ENCODE measurements around the gene ANKRD55. TPM values are rescaled to one million over a fixed set of nuclear protein-coding genes. Genes with fewer than 3 reads are reported as not detected.
"Not testable (repeated sequence)": the region's sequence is repeated elsewhere in the genome, so short reads cannot be mapped to it uniquely, and the experiment has no call there.

The ANKRD55 gene
- total RNA-seq, 1 experiment from 2014 or later: not detected

DNA sequence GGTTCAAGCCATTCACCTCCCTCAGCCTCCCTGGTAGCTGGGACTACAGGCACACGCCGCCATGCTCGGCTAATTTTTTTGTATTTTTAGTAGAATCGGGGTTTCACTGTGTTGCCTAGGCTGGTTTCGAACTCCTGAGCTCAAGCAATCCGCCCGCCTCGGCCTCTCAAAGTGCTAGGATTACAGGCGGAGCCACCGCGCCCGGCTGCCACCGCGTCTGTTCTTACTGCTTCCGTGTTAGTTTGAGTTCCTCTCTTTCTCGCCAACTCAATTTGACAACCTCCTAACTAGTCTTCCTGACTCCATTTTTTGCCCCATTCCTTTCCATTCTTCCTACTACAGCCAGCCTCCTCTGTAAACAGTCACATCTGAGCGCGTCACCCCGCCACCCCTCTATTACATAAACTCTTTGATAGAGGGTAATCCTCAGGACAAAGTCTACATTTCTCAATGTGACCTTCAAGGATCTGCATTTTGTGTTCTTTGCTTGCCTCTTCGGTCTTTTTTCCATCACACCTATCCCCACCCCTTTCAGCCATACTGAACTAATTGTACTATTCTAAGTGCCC is 149.8 kb downstream of the ANKRD55 start:
- Histone ChIP-seq H3K9me2 (replicated peaks; ENCODE audit: insufficient read depth, low read length) (no peaks in the 10 kb centered on the region), H4K20me1 (ENCODE audit: insufficient read depth, low read depth, low read length) (no peaks in the 10 kb centered on the region), H3K4me1 (ENCODE audit: low read length) (no peaks in the 10 kb centered on the region), H2AFZ (ENCODE audit: low read length) (no peak overlapping the region), H3K27me3 (ENCODE audit: low read length) (no peaks in the 10 kb centered on the region), H3K79me2 (ENCODE audit: low read length) (no peaks in the 10 kb centered on the region), H3K36me3 (ENCODE audit: insufficient read depth, low read length) (no peaks in the 10 kb centered on the region), H3K27ac (ENCODE audit: low read length) (no peak overlapping the region), H3K9me3 (ENCODE audit: low read length) (no peaks in the 10 kb centered on the region), H3K9ac (ENCODE audit: low read length) (no peak overlapping the region), H3K4me3 (ENCODE audit: low read length) (no peak overlapping the region), H3K4me2 (ENCODE audit: low read depth, low read length, poor library complexity, severe bottlenecking) (no peak overlapping the region)
- no peak for DNase-seq

DNA sequence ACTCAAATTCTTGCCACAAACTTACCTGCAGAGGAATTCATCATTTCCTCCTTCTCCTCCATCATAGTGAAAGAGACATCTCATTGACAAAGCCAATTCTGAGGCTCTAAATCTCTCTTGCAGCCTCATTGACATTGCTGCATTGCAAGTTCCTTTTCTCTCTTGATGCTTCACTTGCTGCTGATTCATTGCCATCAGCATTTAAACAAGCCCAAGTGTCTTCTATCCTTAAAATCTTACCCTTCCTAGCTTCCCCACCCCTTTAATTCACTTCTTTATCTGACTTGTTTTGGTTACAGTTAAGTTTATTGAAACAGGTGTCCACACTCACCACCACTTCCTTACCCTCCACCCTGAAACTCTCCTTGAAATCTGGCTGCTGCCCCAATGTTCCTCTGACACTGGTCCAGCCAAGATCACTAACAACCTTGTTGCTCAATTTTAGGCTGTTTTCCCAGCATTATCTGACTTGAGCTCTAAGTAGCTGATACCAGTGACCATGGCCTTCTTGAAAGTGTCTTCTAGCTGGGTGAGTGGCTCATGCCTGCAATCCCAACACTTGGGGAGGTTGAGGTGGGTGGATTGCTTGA is 152.0 kb downstream of the ANKRD55 start:
- not testable (repeated sequence) for H3K4me2 ChIP-seq (ENCODE audit: low read depth, low read length, poor library complexity, severe bottlenecking); H3K4me3 ChIP-seq (ENCODE audit: low read length); H3K4me1 ChIP-seq (ENCODE audit: low read length); DNase-seq; H3K36me3 ChIP-seq (ENCODE audit: insufficient read depth, low read length); H3K9me3 ChIP-seq (ENCODE audit: low read length); H3K27ac ChIP-seq (ENCODE audit: low read length); H3K9ac ChIP-seq (ENCODE audit: low read length); H4K20me1 ChIP-seq (ENCODE audit: insufficient read depth, low read depth, low read length); H3K27me3 ChIP-seq (ENCODE audit: low read length); H3K9me2 ChIP-seq (replicated peaks; ENCODE audit: insufficient read depth, low read length); H2AFZ ChIP-seq (ENCODE audit: low read length); H3K79me2 ChIP-seq (ENCODE audit: low read length)

DNA sequence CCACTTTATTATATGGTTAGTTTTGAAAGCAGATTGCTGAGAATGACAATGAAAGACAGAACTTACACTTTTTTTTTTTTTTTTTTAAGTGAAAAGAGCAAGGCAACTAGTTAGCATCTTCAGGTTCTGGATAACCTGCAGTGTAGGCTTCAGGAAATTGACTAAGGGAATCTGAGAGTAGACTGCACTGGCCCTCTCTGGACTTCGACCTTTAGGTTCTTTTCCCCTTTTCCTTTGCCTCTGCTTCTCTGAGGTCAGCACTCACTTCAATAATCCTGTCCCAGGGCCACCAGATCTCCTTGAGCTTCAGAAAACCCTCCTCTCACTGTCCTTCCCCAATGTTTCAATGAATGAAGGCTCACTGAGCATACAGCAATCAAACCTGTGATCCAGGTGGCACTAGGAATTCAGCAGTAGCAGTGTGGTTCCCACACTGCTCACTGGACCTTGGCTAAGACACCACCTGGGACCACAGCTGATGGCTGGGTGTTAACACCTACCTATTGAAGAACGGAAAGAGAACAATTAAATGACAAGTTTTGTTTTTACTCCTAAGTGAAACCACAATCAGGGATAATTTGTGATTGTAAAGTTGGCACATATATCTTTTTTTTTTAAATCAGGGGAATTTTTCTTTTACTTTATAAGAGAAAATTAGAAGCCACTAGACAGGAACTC is 152.6 kb downstream of the ANKRD55 start:
- Histone ChIP-seq H3K9me2 (replicated peaks; ENCODE audit: insufficient read depth, low read length) (no peaks in the 10 kb centered on the region), H4K20me1 (ENCODE audit: insufficient read depth, low read depth, low read length) (no peaks in the 10 kb centered on the region), H3K27ac (ENCODE audit: low read length) (no peak overlapping the region), H3K4me2 (ENCODE audit: low read depth, low read length, poor library complexity, severe bottlenecking) (no peak overlapping the region), H3K27me3 (ENCODE audit: low read length) (no peaks in the 10 kb centered on the region), H3K79me2 (ENCODE audit: low read length) (no peaks in the 10 kb centered on the region), H3K4me1 (ENCODE audit: low read length) (no peaks in the 10 kb centered on the region), H3K9ac (ENCODE audit: low read length) (no peak overlapping the region), H3K9me3 (ENCODE audit: low read length) (no peaks in the 10 kb centered on the region), H3K36me3 (ENCODE audit: insufficient read depth, low read length) (no peaks in the 10 kb centered on the region), H2AFZ (ENCODE audit: low read length) (no peak overlapping the region), H3K4me3 (ENCODE audit: low read length) (no peak overlapping the region)
- no peak for DNase-seq

DNA sequence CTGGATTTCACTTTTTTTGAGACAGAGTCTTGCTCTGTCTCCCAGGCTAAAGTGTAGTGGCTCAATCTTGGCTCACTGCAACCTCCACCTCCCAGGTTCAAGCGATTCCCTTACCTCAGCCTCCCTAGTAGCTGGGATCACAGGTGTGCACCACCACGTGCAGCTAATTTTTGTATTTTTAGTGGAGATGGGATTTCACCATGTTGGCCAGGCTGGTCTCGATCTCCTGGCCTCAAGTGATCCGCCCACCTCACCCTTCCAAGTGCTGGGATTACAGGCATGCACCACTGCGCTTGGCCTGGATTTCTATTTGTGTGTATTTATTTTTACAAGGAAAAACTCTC is 154.0 kb downstream of the ANKRD55 start:
- not testable (repeated sequence) for H3K36me3 ChIP-seq (ENCODE audit: insufficient read depth, low read length); H3K27ac ChIP-seq (ENCODE audit: low read length); H3K9me2 ChIP-seq (replicated peaks; ENCODE audit: insufficient read depth, low read length); H3K79me2 ChIP-seq (ENCODE audit: low read length); H3K4me3 ChIP-seq (ENCODE audit: low read length); H3K4me1 ChIP-seq (ENCODE audit: low read length); H3K9me3 ChIP-seq (ENCODE audit: low read length); H2AFZ ChIP-seq (ENCODE audit: low read length); H3K9ac ChIP-seq (ENCODE audit: low read length); DNase-seq; H4K20me1 ChIP-seq (ENCODE audit: insufficient read depth, low read depth, low read length); H3K27me3 ChIP-seq (ENCODE audit: low read length); H3K4me2 ChIP-seq (ENCODE audit: low read depth, low read length, poor library complexity, severe bottlenecking)

DNA sequence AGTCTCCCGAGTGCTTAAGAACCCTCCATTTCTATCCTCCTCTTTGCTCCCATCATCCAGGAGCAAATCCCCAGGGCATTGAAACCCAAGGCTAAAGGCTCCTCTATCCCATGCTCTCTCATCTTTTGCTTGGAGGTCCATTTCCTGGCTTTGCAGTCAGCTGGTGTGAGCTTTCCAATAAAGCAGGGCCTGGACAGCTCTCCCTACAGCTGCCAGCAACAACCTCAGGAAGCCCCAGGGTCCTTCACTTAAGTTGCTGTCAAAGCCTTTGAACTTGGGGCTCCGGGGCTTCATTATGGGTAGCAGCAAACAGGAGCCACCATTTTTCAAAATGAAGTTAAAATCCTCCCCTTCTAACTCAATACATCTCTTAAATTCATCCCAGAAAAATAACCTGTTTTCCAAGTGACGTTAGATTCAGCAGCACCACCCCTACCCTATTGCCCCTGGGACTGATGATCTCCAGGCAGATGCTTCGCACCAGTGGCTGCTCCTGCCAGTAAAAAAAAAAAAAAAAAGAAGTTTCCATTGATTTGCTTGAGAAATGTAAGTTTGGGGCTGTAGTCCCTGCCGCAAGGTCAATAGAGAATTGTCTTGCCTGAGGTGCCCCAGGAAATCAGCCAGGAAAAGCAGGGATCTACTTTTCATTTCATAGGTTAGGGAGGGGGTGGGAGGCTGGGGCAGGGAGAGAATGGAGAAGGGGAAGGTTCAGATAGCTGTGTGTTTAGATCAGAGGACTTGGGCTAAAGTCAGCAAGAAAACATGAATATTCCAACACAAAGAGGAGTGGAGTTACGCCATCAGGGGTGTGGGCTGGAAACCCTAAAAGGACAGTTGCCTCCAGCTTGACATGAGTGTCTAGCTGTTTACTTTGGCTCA is 154.6 kb downstream of the ANKRD55 start:
- no peak for DNase-seq
- Histone ChIP-seq H3K79me2 (ENCODE audit: low read length) (no peaks in the 10 kb centered on the region), H3K4me3 (ENCODE audit: low read length) (no peak overlapping the region), H3K9me2 (replicated peaks; ENCODE audit: insufficient read depth, low read length) (no peaks in the 10 kb centered on the region), H3K9me3 (ENCODE audit: low read length) (no peaks in the 10 kb centered on the region), H3K4me1 (ENCODE audit: low read length) (no peaks in the 10 kb centered on the region), H3K36me3 (ENCODE audit: insufficient read depth, low read length) (no peaks in the 10 kb centered on the region), H3K27me3 (ENCODE audit: low read length) (no peaks in the 10 kb centered on the region), H2AFZ (ENCODE audit: low read length) (no peak overlapping the region), H4K20me1 (ENCODE audit: insufficient read depth, low read depth, low read length) (no peaks in the 10 kb centered on the region), H3K4me2 (ENCODE audit: low read depth, low read length, poor library complexity, severe bottlenecking) (no peak overlapping the region), H3K27ac (ENCODE audit: low read length) (no peak overlapping the region), H3K9ac (ENCODE audit: low read length) (no peak overlapping the region)

DNA sequence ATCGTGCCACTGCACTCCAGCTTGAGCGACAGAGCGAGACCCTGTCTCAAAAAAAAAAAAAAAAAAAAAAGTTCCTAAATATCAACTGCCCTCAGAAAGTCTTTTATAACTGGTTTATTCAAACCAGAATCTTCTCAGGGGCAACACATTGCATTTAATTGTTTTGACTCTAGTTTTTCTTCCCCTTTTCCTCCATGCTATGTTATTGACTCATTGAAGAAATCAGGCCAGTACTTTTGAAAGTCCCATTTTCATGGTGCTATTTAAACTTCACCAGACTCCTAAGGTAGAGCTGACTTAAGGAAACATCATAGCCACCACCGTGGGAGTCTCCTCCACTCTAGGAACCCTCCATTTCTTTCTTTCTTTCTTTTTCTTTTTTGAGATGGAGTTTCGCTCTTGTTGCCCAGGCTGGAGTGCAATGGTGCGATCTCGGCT is 155.3 kb downstream of the ANKRD55 start:
- H2AFZ ChIP-seq (ENCODE audit: low read length): no peak overlapping the region
- H3K9ac ChIP-seq (ENCODE audit: low read length): no peak overlapping the region
- H3K4me1 ChIP-seq (ENCODE audit: low read length): no peaks in the 10 kb centered on the region
- DNase-seq: no peak
- no peaks in the 10 kb centered on the region for H3K27me3 ChIP-seq (ENCODE audit: low read length)
- H4K20me1 ChIP-seq (ENCODE audit: insufficient read depth, low read depth, low read length): no peaks in the 10 kb centered on the region
- no peaks in the 10 kb centered on the region for H3K79me2 ChIP-seq (ENCODE audit: low read length)
- no peak overlapping the region for H3K4me3 ChIP-seq (ENCODE audit: low read length)
- H3K4me2 ChIP-seq (ENCODE audit: low read depth, low read length, poor library complexity, severe bottlenecking): no peak overlapping the region
- H3K9me3 ChIP-seq (ENCODE audit: low read length): no peaks in the 10 kb centered on the region
- H3K36me3 ChIP-seq (ENCODE audit: insufficient read depth, low read length): no peaks in the 10 kb centered on the region
- H3K9me2 ChIP-seq (replicated peaks; ENCODE audit: insufficient read depth, low read length): no peaks in the 10 kb centered on the region
- H3K27ac ChIP-seq (ENCODE audit: low read length): no peak overlapping the region

DNA sequence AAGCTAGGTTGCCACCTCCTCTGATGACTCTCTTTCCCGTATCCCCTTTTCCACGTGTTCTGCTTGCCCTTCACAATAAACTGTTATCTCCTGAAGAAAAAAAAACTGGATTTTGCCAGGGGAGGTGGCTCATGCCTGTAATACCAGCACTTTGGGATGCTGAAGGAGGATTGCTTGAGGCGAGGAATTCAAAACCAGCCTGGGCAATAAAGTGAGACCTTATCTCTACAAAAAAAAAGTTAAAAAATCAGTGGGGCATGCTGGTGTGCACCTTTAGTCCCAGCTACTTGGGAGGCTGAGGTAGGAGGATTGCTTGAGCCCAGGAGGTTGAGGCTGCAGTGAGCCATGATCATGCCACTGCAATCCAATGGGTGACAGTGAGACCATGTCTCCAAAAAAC is 156.6 kb downstream of the ANKRD55 start:
- no peak overlapping the region for H3K27ac ChIP-seq (ENCODE audit: low read length)
- H3K9me2 ChIP-seq (replicated peaks; ENCODE audit: insufficient read depth, low read length): no peaks in the 10 kb centered on the region
- no peaks in the 10 kb centered on the region for H3K36me3 ChIP-seq (ENCODE audit: insufficient read depth, low read length)
- no peaks in the 10 kb centered on the region for H3K79me2 ChIP-seq (ENCODE audit: low read length)
- no peak overlapping the region for H3K4me3 ChIP-seq (ENCODE audit: low read length)
- no peak overlapping the region for H3K4me2 ChIP-seq (ENCODE audit: low read depth, low read length, poor library complexity, severe bottlenecking)
- no peaks in the 10 kb centered on the region for H4K20me1 ChIP-seq (ENCODE audit: insufficient read depth, low read depth, low read length)
- H3K9ac ChIP-seq (ENCODE audit: low read length): no peak overlapping the region
- no peaks in the 10 kb centered on the region for H3K9me3 ChIP-seq (ENCODE audit: low read length)
- H3K4me1 ChIP-seq (ENCODE audit: low read length): no peaks in the 10 kb centered on the region
- H3K27me3 ChIP-seq (ENCODE audit: low read length): no peaks in the 10 kb centered on the region
- H2AFZ ChIP-seq (ENCODE audit: low read length): no peak overlapping the region
- no peak for DNase-seq

DNA sequence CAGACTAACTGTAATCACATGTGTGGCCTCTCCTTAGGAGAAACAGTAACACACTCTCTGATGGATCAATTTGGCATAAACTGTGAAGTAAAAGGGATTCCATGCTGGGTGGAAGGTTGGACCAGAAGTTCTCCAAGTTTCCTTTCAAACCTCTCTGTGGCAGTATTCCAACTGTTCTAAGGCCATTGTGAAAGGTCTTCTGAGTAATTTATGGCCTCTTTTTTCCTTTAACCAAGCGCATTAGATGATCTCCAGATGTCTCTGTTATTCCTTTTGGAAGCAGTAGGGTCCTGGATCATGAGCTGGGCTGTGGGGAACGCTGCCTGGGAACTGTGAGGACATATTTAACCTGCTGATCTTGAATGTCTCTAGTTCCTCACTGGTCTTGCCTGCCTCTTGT is 157.8 kb downstream of the ANKRD55 start:
- Histone ChIP-seq H3K36me3 (ENCODE audit: insufficient read depth, low read length) (no peaks in the 10 kb centered on the region), H3K9ac (ENCODE audit: low read length) (no peak overlapping the region), H3K4me2 (ENCODE audit: low read depth, low read length, poor library complexity, severe bottlenecking) (no peak overlapping the region), H3K9me3 (ENCODE audit: low read length) (no peaks in the 10 kb centered on the region), H3K9me2 (replicated peaks; ENCODE audit: insufficient read depth, low read length) (no peaks in the 10 kb centered on the region), H3K4me3 (ENCODE audit: low read length) (no peak overlapping the region), H3K27me3 (ENCODE audit: low read length) (no peaks in the 10 kb centered on the region), H4K20me1 (ENCODE audit: insufficient read depth, low read depth, low read length) (no peaks in the 10 kb centered on the region), H3K79me2 (ENCODE audit: low read length) (no peaks in the 10 kb centered on the region), H2AFZ (ENCODE audit: low read length) (no peak overlapping the region), H3K27ac (ENCODE audit: low read length) (no peak overlapping the region), H3K4me1 (ENCODE audit: low read length) (no peaks in the 10 kb centered on the region)
- no peak for DNase-seq

Data from Karpas-422 (cell line).